Epithelial cell of alveolus of lung (primary cell): ENCODE results near the gene PPIA. TPM values are rescaled to one million over a fixed set of nuclear protein-coding genes. Genes with fewer than 3 reads are reported as not detected.

ENCODE experiments used
- total RNA-seq: library from RNA; depleted of rRNA; stranded (reverse); fragments of >200 nt; gene quantifications from 2 replicates; pipeline ENCODE4 v1.2.1, GENCODE V29; 2015

PPIA gene
- total RNA-seq, result 1,874 and 3,959 TPM in 2 replicates

DNA sequence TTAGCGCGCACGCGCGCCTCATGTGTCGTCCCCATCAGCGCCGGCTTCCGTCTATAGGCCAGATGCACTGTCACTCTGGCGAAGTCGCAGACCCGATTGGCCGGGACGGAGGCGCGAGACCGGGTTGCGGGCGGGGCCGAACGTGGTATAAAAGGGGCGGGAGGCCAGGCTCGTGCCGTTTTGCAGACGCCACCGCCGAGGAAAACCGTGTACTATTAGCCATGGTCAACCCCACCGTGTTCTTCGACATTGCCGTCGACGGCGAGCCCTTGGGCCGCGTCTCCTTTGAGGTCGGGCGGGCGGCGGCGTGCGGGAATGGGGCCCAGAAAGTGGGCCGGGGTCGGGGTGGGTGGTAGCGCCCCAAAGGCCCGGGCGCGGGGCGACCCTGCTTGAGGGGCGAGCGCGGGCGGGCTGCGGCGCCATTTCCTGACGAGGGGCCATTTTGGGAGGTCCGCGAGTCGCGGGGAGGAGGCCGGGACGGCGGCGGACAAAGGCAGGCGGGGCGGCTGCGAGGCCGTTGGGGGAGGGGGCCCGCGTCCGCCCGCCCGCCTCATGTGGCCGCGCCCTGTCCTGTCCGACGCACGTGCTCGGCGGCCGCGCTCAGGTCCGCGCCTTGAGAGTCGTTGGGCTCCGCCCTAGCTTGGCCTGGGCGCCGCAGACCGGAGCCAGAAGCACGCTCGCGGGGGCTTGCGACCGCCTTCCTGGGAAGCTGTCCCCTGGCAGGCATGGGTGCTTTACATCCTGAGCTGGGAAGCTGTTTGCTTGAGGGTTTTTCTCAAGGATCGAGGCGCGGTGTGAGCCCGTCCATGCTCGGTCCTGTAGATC, at the start of gene PPIA:
TSS of gene PPIA (plus strand) at position 178 of the 825 bp plus-strand sequence. CDS start at position 222, 44 bp downstream.

DNA sequence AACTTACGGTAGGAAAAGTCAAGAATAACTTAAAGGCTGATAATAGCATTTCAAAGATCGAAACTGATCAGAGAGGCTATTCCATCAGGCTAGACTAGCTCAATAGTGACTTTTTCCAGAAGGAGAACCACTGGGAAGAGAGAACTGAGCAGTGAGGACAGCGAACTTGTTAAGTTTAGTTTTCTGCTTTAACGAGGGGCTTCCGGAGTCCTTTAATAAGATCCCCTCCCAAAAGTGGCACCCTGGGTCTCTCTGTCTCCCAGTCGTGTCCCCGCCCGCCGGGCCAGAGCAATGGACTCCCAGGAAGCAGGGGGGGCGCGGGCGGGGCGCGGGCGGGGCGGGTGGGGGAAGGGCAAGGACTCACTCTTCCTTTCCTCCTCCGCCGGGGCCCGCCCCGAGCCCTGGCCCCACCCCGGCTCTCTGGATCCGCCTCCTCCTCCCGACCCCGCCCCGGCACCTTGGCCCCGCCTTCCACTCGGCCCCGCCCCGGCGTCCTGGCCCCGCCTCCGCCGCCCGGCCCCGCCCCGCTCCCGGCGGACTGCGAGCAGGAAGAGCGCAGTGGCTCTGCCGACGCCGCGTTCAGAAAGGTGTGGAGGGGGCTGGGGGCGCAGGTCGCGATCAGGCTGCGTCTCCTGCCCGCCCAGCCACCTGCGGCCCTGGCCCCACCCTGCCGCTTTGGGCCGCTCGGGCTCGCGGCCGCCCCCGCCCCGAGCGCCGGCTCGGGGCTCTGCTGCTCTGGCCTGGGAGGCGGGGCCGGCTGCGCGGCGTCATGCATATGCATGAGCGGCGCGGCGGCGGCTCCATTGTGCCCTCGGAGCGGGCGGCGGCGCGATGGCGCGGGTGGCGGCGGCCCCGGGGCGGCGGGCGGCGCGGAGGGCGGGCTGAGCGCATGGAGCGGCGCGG, 48.2 kb upstream of the PPIA start, which contains the start of gene ZMIZ2:
TSS of gene ZMIZ2 (plus strand) at position 803 of the 903 bp plus-strand sequence. CDS start 7,403 bp downstream, outside the sequence.

DNA sequence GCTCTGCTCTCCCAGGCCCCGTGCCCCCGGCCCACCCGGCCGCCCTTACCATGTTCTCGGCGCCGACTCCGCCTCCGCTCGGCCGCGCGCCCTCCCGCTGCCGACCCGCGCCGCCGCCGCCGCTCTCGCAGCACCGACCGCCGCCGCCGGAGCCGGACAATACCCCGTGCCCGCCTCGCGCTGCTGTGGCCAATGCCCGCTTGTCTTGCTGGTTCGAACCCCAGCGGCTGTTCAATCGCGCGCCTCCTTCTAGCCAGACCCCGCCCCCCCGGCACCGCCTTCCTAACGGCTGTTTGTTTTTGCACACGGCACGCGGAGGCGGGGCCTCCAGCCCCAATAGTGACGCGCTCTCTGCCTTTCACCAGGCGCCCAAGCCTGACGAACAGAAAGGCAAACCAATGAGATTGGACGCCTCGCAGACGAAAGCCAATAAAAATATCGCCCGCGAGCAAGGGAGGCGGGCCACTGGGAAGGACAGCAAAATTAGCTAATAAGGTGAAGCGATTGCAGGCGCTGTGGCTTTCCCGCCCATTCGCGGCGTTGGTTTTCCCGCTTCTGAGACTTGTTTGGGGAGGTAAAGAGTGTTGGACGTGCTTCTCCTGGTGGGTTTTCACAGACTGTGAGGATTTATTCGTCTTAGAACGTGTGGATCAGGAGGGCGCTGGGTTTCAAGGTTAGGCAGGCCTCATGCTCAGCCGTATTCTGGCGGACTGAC, 51.6 kb downstream of the PPIA start, which contains the start of gene H2AZ2:
TSS of gene H2AZ2 (minus strand) at position 168 of the 715 bp plus-strand sequence. CDS start at position 52, 116 bp downstream.

Other genes with a start within 250 kb of the PPIA start
- 45.0 and 79.8 TPM in 2 replicates for gene DDX56, start 222.8 kb upstream of the PPIA start, total RNA-seq
- gene TMED4, start 214.4 kb upstream of the PPIA start, total RNA-seq, result 59.8 and 87.7 TPM in 2 replicates
- 50.4 and 82.7 TPM in 2 replicates for gene OGDH, start 190.1 kb upstream of the PPIA start, total RNA-seq
- gene ZMIZ2, start 47.8 kb upstream of the PPIA start, total RNA-seq, result 12.3 and 13.5 TPM in 2 replicates
- gene H2AZ2, start 51.4 kb downstream of the PPIA start, total RNA-seq, result 136 and 203 TPM in 2 replicates
- 12.3 and 22.0 TPM in 2 replicates for gene PURB, start 88.8 kb downstream of the PPIA start, total RNA-seq
- 0.13 and 0.56 TPM in 2 replicates for gene MYO1G, start 182.3 kb downstream of the PPIA start, total RNA-seq
- 35.1 and 63.4 TPM in 2 replicates for gene CCM2, start 203.5 kb downstream of the PPIA start, total RNA-seq